HG03520 (cell line): ENCODE measurements around the gene TIAM2.
A peak's percentile ranks its signal among the peaks of the same experiment; 100 is the strongest.
"Not testable (repeated sequence)": the region's sequence is repeated elsewhere in the genome, so short reads cannot be mapped to it uniquely, and the experiment has no call there.

Experiments
- ATAC-seq: cut with Tn5 transposase; IDR thresholded peaks from one replicate; pipeline ENCODE4 v1.9.1; 2021; ENCODE audit warnings: mild to moderate bottlenecking, moderate library complexity; ENCODE audit not compliant: unreplicated experiment

TIAM2 gene

DNA sequence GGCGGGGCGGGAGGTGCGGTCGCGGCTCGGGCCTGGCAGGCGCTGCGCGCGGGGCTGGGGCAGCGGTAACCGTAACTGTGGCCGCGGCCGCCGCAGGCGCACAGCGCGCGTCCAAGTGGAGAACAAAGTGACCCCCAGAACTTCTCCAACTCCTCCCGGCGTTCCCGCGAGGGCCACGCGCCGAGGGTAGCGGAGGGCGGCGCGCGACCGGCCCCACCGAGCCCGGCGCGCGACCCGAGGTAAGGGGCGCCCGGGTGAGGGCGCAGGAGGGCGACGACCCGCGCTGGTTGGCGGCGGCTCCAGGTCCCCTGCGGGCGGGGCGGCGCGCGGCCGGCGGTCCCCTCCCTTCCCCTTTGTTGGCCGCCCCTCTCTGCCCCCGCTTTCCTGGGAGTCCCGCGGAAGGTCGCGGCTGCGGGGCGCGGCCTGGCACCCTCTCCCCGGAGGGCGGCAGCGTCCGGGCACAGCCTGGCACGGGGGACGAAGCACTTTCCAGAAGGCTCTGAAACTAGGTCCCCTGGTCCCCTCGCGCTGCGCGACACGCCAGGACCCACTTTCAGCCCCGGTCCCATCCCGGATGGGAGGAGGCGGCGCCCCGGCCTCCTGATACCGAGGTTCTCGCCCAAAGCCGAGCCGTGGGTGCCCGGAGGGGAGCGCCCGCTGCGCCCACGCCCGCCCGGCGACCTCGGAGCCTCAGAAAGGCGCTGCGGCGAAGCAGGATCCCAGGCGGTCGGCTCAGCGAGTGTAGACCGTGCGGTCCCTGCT, at the start of gene TIAM2:
TIAM2 (plus strand) TSS at position 62 of the 762 bp plus-strand sequence. CDS start 133,909 bp downstream, outside the sequence.
- ATAC-seq = no peak

DNA sequence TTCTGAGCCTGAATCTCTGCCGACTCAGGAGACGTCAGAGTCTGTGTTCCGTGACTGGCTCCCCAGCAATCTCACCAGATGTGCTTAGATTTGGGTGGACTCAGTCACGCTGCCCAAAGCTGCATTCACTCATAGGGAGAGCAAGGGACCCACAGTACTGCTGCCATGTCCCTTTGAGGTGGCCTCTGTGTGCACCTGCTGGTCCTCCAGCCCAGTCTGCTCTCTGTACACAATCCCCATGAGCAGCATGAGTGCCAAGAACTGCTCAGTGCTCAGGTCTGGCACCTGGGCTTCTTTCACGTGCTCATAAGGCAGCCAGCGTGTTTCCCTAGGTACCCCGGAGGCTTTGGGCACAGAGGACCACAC, 44.2 kb upstream of the TIAM2 start:
- no peak for ATAC-seq

DNA sequence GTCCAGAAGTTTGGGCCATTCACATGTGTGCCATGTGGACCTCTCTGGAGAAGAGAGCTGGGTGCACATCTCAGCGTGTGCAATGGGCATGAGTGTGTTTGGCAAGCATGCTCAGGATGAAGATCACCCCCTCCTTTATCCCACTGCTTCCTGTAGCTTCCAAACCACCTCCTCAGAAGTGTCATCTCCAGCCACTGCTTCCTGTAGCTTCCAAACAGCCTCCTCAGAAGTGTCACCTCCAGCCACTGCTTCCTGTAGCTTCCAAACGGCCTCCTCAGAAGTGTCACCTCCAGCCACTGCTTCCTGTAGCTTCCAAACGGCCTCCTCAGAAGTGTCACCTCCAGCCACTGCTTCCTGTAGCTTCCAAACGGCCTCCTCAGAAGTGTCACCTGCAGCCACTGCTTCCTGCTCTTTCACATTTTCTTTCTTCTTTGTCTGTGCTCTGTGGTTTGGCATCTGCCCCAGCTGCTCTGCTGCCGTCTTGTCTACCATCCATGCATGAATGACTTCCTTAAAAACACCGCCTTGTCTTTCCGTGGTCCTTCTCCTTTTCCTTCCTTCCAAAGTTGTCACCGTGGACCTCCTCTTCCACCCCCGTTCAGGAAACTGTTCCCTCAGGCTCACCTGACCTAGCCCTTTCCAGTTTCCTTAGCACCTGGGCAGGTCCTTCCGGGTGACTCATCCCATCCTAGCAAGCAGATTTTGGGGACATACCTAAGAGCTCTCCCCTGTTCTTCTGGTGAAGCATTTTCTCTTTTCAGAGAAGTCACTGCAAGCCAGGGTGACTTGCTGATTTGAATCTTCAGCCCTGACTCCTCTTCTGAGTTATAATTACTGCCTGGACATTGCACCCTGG, 43.5 kb upstream of the TIAM2 start:
- peak; percentile 51 for ATAC-seq

GRCh38 chr6:154953644-154954043, 41.5 kb upstream of the TIAM2 start:
- ATAC-seq = no peak

- no peak for ATAC-seq
Measured at GRCh38 chr6:154954347-154954746, 40.8 kb upstream of the TIAM2 start.

GRCh38 chr6:154956771-154957522, 38.2 kb upstream of the TIAM2 start:
- no peak for ATAC-seq

DNA sequence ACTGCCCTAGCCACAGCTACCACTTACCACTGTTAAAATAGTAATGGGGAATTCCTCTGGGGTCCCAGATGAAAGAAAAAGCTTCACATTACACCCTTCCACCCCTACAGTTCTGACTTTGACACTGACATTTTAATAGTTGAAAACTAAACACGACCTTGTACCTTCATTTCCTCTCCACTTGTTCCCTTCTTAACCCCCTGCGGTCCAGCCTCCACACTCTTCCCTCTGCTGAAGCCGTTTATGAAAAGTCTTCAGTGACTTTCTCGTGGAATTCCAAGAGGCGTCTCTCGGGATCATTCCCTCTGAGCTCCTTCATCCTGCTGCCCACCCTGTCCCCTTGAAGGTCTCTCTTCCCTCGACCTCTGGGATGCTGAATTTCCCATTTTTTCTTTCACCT, 36.6 kb upstream of the TIAM2 start:
- ATAC-seq = no peak

DNA sequence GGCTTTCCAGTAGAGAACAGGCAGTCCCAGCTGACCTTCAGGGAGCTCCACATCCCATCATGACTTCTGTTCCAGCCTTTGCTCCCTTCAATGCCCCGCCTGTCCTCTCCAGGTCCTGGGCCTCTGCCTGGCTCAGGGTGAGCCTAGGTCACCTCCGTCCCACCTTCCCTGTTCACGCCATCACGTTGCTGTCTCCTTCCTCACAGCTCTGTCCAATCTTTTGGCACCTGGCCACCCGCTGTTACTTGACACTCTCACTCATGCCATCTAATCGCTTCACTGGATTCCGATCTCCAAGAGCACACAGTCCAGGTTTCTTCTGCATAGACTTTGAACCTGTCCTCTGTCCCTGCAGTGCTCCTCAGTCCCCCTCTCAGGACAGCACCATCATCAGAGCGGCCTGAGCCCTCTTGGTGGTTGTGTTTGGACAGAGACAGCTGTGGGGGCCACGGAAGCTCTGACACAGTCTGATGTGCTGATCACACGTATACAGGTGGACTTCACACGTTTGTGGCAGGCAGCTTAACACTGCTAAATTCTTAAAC, 34.7 kb upstream of the TIAM2 start:
- no peak for ATAC-seq

DNA sequence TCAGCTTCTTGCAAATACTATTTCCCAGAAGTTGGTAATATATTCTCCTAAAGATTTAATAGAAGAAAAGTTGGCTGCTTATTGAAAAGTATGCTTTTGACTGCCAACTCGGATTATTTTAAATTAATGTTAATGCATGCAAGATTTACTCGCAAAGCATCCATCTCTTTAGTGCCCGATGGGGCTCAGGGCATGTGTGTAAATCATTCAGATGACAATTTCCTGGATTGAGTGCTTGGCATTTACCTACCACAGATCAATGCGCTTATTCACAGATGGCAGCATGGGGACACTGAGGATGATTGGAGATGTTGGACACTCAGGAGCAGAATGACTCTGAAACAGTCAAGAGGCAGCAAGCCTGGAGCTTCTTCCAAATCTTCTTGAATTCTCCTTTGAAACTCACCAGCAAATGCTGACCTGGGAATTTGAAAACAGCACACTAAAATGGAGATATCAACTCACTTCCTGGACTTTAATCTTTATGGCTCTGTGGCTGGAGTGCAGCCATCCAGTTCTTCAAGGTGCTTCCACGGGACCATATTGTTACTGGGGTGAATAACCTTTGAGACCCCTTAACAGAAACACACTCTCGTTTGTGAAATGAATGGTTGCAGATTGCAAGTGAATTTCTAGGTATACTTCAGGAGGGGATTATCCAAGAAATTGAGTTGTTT, 34.1 kb upstream of the TIAM2 start:
- ATAC-seq = no peak

- ATAC-seq = no peak
Measured at GRCh38 chr6:154962753-154963152, 32.4 kb upstream of the TIAM2 start.

- ATAC-seq = not testable (repeated sequence)
Measured at GRCh38 chr6:154966065-154966770, 28.9 kb upstream of the TIAM2 start.

- ATAC-seq = no peak
Measured at GRCh38 chr6:154969796-154970195, 25.3 kb upstream of the TIAM2 start.

- no peak for ATAC-seq
Measured at GRCh38 chr6:154974485-154975149, 20.5 kb upstream of the TIAM2 start.

DNA sequence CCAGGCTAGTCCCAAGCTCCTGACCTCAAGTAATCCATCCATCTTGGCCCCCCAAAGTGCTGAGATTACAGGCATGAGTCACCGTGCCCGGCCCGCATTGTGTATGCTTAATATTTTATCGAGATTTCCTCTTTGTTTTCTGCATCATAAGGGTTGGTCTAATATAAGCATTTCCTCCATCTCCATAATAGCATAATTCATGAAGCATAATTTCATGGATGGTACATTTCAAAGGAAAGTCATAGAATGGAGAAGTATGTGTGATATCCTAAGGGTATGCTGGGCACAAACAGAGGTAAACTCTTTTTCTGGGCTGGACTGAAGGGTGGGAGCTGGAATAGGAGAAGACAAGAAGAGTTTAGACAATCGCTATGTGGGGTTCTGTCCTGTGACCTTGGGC, 17.5 kb upstream of the TIAM2 start:
- ATAC-seq = no peak

GRCh38 chr6:154980273-154981078, 14.6 kb upstream of the TIAM2 start:
- ATAC-seq = no peak

DNA sequence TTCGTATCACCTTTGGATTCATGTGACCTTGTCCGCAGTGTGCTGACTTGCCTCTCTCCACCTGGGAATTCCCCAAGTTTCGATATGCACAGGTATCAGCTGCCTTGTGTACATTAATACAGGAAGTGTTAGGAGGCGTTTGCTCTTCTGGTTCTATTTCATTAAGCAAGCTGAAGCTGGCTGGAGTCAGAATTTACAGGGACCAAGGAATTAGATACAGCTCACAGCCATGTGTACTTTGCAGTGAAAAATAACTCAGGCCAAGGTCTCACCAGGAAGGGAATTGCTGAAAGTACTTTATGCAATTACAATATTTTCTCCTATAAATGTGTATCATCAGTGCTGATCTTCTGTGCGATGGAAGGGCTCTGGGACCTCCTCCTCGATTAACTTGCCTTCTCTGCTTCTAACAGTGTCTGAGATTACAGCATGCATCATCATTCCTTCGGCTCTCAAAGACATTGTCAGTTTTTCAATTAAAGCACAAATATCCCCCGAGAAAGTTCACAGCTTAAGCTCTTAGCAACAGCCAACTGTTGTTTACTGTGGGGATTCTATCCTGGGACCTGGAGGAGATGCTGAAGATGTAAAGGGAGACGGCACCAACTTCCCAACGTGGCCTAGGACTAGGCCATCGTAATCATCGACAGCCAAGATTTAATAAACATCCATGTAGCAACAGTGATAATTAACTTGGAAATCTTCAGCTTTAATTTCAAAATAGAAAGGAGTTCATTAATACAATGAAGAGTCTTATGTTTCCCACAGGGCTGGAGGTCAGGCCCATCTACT, 13.8 kb upstream of the TIAM2 start:
- no peak for ATAC-seq

- no peak for ATAC-seq
Measured at GRCh38 chr6:154984146-154984545, 11.0 kb upstream of the TIAM2 start.

DNA sequence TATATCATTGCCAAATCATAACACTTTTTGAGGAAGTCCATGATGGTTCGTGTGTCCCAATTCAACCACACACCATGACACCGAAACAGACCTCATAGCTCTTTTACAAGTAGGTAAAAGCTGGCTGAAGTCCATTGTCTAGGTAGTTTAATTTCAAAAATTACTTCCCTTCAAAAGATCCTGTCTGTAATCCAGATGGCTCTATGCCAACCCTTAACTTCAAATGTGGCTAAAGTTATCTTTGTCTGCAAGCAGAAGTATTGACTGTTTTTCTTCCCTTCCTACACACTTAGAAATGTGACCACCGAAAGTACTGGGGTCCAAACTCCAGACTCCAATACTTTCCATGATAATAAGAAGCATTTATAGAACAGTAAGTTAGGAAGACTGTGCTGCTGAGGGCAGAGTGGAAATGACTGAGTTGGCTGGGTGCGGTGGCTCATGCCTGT, 8.3 kb upstream of the TIAM2 start:
- no peak for ATAC-seq
